Activated gamma-delta T cell (primary cell): ENCODE results near the gene VSIG8.

Experiments
- DNase-seq: peaks from one replicate; lab custom pipeline; 2025; lab: John Stamatoyannopoulos, UW

Gene VSIG8

DNA sequence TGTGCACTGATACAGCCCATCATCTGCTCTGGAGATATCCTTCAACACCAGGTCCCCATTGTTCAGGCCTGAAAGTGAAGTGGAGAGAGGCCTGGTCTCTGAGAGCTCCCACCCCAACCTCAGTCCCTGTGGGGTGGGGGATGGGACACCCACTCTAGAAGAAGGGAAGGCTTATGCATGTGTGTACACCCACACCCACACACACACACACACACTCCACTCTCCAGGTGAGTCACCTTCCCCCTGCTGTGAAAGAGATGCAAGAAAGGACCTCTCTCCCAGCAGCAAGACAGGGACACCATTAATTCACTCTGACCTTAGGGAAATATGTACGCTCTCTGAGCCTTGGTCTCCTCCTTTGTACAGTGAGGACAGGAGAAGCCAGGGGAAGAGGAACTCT, 5.9 kb downstream of the VSIG8 start:
- no peak for DNase-seq

DNA sequence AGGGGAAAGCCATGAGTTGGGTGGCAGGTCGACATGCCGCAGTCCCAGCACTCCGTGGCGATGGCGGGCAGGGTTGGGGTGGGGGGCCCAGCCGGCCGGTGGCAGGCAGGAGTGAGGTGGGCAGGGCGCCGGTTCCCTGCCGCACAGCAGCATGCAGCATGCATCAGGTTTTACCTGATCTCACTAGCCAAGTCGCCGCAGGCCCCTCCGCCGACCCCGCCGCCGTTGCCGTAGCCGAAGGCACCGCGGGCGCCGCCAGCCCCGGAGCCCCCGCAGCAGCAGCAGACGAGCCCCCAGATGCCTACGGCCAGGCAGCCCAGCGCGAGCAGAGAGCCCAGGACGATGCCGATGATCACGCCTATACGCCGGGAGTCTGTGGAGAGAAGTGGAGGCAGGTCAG, 6.7 kb downstream of the VSIG8 start:
- DNase-seq: no peak

DNA sequence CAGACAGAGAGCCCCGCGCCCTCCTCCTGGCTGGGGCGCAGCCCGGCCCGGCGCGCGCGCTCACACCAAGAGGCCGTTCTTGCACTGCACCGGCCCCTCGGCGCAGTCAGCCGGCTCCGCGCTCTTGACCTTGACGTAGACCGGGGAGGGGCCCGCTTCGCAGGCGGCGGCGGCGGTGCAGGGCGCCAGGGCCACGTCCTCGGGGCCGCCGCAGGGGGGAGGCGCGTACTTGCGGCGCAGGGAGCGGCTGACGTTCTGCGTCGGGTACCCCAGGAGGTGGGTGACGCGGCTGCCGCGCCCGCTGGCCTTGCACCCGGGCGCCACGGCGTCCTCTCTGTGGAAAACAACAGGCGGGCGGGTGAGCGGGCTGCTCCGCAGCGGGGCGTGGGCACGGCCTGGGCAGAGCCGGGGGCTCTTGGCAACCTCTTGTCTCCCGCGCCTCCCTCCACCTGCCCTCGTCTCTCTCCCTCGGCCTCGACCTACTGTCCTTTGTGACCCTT, 7.7 kb downstream of the VSIG8 start:
- peak; percentile 64 for DNase-seq

GRCh38 chr1:159854116-159854692, 8.3 kb downstream of the VSIG8 start:
- no peak for DNase-seq

GRCh38 chr1:159853417-159854115, 8.9 kb downstream of the VSIG8 start:
- no peak for DNase-seq

GRCh38 chr1:159851407-159851806, 11.1 kb downstream of the VSIG8 start:
- DNase-seq: no peak

DNA sequence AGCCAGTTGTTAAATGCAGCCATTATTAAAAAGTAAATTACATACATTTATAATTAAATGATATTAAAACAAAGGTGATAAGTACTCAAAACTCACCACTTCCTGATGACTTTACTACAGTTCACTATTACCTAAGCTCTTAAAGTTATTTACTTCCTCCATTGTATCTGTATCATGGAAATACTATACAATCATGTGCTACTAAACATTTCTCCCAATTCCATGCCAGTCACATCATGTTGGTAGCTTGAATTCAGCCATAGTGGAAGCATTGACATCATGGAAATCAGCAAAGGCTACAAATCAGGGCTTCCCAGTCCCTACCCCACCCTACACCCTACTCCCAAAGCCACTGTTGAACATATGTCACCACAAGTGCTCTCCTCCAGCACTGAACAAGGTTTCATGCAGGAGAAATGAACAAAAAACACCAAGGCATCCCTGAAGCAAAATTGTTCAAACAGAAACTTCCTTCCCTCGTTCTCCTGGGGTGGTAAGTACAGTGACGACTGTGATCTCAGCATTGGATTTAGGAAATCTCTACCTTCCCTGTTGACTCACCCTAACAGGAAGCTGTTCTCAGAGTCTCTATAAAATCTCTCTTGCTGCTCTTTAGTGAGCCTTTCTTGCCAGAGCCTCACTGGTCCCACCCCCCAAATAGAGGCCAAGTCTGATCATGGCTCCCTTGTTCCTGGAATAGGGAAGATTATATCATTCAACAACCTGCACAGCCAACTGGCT, 12.7 kb downstream of the VSIG8 start:
- no peak for DNase-seq

- DNase-seq: no peak
Observed at GRCh38 chr1:159848326-159848725, 14.1 kb downstream of the VSIG8 start.

- DNase-seq: no peak
Observed at GRCh38 chr1:159847231-159847630, 15.2 kb downstream of the VSIG8 start.

DNA sequence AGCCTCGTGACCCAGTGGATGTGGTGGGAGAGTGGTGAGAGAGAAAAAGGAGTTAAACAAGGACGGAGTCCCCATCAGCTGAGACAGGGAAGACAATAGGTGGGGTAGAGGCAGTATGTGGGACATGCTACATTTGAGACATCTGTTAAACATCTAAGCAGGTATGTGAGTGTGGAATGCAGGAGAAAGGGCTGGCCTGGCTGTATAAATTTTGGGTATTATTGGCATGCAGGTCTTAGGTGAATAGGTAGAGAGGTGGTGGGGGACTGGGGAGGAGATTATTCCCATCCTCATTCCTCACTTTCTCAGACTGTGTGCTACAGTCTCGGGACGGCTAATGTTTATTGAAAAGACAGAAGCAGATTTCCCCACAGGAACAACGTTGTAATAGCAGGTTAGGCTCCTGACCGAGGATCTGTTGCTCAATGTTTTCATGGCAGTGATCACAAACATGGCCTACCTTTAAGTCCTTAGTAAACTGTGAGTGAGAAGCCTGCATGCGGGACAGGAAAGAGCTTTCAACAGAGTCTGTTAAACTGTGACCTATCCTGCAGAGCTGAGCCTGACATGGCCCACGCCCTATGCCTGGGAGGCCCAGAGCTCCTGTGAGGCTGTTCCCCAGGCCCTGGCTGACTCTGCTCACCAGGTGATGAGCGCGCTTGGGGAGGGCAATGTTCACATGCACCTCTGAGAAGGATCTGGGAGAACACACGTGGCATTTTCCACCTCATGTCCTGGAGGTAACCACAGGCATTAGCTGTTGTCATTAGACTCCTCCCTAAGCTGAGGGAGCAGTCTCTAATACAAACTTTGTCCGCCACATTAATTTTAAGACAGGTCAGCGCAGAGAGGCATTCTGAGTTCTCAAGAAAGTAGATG, 16.5 kb downstream of the VSIG8 start:
- no peak for DNase-seq

DNA sequence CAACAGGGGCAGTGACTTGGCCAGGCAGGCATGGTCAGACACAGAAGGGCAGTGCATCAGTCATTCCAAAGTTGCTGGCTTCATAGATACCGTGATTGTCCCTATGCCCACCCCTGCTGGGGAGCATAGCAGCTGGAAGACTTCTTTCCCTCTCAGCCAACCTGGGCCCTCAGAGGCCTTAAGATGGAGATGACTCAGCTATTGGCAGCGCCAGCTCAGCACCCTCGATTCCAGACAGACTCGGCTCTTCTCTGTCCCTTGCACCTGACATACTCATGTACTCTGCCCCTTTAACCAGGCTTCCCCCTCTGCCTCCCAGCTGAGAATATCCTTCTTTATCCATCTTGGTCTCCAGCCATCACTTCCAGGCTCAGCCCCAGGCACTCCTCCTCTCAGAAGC, 19.0 kb downstream of the VSIG8 start:
- no peak for DNase-seq

- no peak for DNase-seq
Observed at GRCh38 chr1:159841749-159842148, 20.7 kb downstream of the VSIG8 start.

GRCh38 chr1:159839116-159839849, 23.2 kb downstream of the VSIG8 start:
- DNase-seq: no peak

DNA sequence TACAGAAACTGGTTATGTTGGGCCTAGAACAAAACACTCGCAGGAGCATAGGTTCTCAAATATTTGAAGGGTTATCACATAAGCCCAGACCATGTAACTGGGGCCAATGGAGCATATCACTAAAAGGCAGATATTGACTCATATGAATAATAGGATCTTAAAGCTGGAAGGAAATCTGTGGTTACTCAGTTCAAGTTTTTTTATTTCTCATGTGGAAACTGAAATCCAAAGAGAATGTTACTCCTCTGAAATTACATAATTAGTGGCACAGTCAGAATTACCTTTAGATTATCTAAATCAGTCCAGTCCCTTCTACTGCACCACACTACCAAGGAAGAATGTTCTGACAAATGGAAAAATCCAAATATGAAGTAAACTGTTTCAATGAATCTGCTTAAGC, 23.7 kb downstream of the VSIG8 start:
- DNase-seq: no peak

- no peak for DNase-seq
Observed at GRCh38 chr1:159835862-159836525, 26.5 kb downstream of the VSIG8 start.

GRCh38 chr1:159835356-159835755, 27.1 kb downstream of the VSIG8 start:
- DNase-seq: no peak

DNA sequence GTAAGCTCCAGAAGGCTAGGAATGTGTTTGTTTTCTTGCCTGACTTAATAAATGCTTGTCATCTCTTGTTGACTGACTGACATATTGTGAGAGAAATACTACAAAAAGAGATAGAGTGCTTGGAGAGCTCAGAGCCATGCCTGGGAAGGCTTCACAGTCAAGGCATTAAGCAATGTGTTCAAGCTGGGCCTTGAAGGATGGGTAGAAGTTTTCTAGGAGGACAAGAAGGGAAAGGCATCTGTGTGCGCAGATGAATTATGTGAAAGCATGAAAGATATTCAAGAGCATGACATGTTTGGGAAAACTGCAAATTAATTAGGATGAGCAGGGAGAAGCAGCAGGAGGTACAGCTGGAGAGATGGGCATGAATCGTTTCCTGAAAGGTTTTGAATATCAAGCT, 30.1 kb downstream of the VSIG8 start:
- no peak for DNase-seq

- DNase-seq: no peak
Observed at GRCh38 chr1:159831412-159832141, 30.9 kb downstream of the VSIG8 start.

- no peak for DNase-seq
Observed at GRCh38 chr1:159830722-159831121, 31.7 kb downstream of the VSIG8 start.

- no peak for DNase-seq
Observed at GRCh38 chr1:159829822-159830465, 32.5 kb downstream of the VSIG8 start.
